Measurements from ENCODE around the gene PARP8.

Gene PARP8

GRCh38 chr5:50751064-50751657 is 84.7 kb downstream of the PARP8 start:
- no peaks in the 10 kb centered on the region for H3K36me3 ChIP-seq (ENCODE audit: control insufficient read depth, insufficient read depth, low read length)
- TF ChIP-seq, protein P1, sequence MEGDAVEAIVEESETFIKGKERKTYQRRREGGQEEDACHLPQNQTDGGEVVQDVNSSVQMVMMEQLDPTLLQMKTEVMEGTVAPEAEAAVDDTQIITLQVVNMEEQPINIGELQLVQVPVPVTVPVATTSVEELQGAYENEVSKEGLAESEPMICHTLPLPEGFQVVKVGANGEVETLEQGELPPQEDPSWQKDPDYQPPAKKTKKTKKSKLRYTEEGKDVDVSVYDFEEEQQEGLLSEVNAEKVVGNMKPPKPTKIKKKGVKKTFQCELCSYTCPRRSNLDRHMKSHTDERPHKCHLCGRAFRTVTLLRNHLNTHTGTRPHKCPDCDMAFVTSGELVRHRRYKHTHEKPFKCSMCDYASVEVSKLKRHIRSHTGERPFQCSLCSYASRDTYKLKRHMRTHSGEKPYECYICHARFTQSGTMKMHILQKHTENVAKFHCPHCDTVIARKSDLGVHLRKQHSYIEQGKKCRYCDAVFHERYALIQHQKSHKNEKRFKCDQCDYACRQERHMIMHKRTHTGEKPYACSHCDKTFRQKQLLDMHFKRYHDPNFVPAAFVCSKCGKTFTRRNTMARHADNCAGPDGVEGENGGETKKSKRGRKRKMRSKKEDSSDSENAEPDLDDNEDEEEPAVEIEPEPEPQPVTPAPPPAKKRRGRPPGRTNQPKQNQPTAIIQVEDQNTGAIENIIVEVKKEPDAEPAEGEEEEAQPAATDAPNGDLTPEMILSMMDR (IDR thresholded peaks at IDR 0.05; ENCODE audit: insufficient read depth, low read length, poor library complexity, severe bottlenecking), result peak; percentile 75
- no peaks in the 10 kb centered on the region for H3K27me3 ChIP-seq (replicated peaks; ENCODE audit: control insufficient read depth, insufficient read depth, low read length)
- H3K4me3 ChIP-seq (replicated peaks; ENCODE audit: low read depth, low read length), result no peak overlapping the region
- DNase-seq (ENCODE audit: extremely low read depth, insufficient read length), result peak; percentile 20

DNA sequence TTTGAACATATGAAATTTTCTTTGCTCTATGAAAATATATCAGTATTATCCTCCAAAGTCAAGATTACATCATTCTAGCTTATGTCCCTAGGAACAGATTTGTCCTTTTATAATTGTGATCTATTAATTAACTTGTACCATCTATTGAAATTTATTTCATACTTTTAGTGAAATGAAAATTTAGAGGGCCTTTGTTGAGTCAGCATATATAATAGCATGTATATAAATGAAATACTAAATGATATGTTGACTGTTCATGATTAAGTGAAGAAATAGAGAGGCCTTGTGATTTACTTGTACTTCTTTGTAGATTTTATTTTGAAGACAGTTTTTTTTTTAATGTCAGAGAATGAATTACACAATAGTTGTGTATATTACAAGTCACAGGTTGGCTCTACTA is 86.4 kb downstream of the PARP8 start:
- Histone ChIP-seq H3K36me3 (ENCODE audit: control insufficient read depth, insufficient read depth, low read length) (no peaks in the 10 kb centered on the region; the same call in 1 of the 2 replicates), H3K4me3 (replicated peaks; ENCODE audit: low read depth, low read length) (no peak overlapping the region), H3K27me3 (replicated peaks; ENCODE audit: control insufficient read depth, insufficient read depth, low read length) (no peaks in the 10 kb centered on the region)
- DNase-seq (ENCODE audit: extremely low read depth, insufficient read length), result no peak
- TF ChIP-seq, protein P1 (IDR thresholded peaks at IDR 0.05; ENCODE audit: insufficient read depth, low read length, poor library complexity, severe bottlenecking), result no peak

- no peak for DNase-seq (ENCODE audit: extremely low read depth, insufficient read length)
- Histone ChIP-seq H3K4me3 (replicated peaks; ENCODE audit: low read depth, low read length) (no peak overlapping the region), H3K36me3 (ENCODE audit: control insufficient read depth, insufficient read depth, low read length) (no peaks in the 10 kb centered on the region; the same call in 1 of the 2 replicates), H3K27me3 (replicated peaks; ENCODE audit: control insufficient read depth, insufficient read depth, low read length) (no peaks in the 10 kb centered on the region)
- TF ChIP-seq, protein P1 (IDR thresholded peaks at IDR 0.05; ENCODE audit: insufficient read depth, low read length, poor library complexity, severe bottlenecking), result no peak
Measured at GRCh38 chr5:50759526-50760270, 93.3 kb downstream of the PARP8 start.

DNA sequence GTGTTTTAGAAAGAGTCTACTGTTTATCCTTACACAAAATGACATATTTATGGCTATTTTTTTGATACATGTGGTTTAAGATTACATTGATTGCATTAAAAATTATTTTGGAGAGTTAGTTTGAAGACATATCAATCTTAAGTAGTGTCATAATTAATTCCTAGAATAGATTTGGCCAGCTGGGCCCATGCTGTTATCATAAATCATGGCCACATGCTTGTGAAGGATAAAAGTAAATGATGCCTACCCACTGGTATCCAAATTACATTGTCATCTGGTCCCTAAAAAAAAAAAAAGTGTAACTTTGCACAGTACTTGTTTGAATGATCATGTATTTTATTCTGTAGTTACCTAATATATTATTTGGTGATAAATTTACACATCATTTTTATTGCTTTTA is 96.9 kb downstream of the PARP8 start:
- TF ChIP-seq, protein P1 (IDR thresholded peaks at IDR 0.05; ENCODE audit: insufficient read depth, low read length, poor library complexity, severe bottlenecking), result no peak
- no peak for DNase-seq (ENCODE audit: extremely low read depth, insufficient read length)
- Histone ChIP-seq H3K4me3 (replicated peaks; ENCODE audit: low read depth, low read length) (no peak overlapping the region), H3K36me3 (ENCODE audit: control insufficient read depth, insufficient read depth, low read length) (no peaks in the 10 kb centered on the region; the same call in 1 of the 2 replicates), H3K27me3 (replicated peaks; ENCODE audit: control insufficient read depth, insufficient read depth, low read length) (no peaks in the 10 kb centered on the region)

DNA sequence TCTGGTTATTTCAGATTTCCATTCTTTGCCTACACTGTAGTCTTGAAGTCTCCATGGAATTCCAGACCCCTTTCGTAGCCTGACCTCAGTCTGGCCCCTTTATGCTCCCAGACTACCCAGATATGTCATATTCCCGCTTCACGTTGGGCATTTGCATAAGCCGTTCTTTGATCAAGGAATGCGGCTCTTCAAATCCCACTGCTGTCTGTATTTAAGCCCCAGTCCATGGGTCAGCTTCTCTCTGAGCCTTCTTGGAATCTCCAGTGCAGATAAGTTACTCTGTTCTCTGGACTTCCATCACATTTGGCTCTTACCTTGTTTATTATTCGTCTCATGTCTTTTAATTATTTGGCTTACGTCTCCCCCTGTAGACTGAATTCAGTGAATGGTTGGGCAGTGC is 97.4 kb downstream of the PARP8 start:
- Histone ChIP-seq H3K4me3 (replicated peaks; ENCODE audit: low read depth, low read length) (no peak overlapping the region), H3K27me3 (replicated peaks; ENCODE audit: control insufficient read depth, insufficient read depth, low read length) (no peaks in the 10 kb centered on the region), H3K36me3 (ENCODE audit: control insufficient read depth, insufficient read depth, low read length) (no peaks in the 10 kb centered on the region; the same call in 1 of the 2 replicates)
- DNase-seq (ENCODE audit: extremely low read depth, insufficient read length), result no peak
- TF ChIP-seq, protein P1 (IDR thresholded peaks at IDR 0.05; ENCODE audit: insufficient read depth, low read length, poor library complexity, severe bottlenecking), result no peak

Measured in GM06990 (cell line).